ENCODE results near the gene ATG7.
"Not testable (repeated sequence)": the region's sequence is repeated elsewhere in the genome, so short reads cannot be mapped to it uniquely, and the experiment has no call there.

ATG7 gene

DNA sequence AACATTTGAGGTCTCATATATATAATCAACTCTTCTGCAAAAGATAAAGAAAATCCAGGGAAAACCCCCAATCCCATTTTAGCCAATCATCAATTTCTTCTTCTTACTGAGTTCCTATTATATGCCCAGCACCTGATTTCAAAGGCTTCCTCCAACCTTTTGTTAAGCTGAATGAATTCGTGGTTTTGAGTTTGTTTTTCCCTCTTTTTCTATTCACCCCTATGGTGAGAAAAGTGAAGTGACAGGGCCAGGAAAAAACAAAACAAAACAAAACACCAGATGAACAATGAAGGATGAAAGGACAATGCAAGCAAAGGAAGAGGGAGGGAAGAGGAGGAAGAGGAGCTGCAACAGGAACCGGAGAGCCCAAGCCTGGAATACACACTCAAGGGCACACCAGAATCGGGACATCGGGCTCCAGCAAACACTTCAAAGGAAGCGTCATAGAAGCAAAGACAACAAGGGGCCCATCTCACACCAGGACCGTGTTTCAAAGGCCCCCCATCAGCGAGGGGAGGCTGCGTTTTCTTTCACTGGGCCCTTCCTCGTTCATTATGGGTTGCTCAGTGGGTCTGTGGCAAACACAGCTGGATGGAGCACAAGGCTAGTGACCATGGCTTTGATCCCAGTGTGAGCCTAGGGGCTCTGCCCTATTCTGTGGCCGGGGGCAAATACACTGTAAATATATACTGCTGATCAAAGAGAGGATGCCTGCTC, 321.3 kb downstream of the ATG7 start:
- DNase-seq (ENCODE audit: low read depth), result no peak

DNA sequence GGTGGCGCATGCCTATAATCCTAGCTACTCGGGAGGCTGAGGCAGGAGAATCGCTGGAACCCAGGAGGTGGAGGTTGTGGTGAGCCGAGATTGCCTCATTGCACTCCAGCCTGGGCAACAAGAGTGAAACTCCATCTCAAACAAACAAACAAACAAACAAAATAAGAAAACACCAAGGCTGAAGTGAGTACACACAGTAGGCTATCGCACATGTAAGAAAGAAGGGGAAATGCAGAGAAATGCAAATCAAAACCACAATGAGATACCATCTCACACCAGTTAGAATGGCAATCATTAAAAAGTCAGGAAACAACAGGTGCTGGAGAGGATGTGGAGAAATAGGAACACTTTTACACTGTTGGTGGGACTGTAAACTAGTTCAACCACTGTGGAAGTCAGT, 322.8 kb downstream of the ATG7 start:
- not testable (repeated sequence) for DNase-seq (ENCODE audit: low read depth)

DNA sequence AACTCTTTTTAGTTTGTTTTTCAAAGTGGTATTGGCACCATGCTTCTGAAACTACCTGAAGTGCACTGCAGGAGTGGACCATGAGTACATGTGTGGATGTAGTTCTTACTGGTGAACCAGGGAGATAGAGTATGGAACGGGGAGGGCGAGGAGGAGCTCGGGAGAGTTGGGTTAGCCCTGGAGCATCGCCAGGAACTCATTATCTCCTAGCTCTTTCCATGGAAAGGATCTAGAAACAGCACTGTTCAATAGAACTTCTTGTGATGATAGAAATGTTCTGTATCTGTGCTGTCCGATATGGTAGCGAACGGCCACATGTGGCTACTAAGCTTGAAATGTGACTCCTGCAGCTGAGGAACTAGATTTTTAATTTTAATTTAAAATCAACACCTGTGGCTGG, 324.2 kb downstream of the ATG7 start:
- no peak for DNase-seq (ENCODE audit: low read depth)

DNA sequence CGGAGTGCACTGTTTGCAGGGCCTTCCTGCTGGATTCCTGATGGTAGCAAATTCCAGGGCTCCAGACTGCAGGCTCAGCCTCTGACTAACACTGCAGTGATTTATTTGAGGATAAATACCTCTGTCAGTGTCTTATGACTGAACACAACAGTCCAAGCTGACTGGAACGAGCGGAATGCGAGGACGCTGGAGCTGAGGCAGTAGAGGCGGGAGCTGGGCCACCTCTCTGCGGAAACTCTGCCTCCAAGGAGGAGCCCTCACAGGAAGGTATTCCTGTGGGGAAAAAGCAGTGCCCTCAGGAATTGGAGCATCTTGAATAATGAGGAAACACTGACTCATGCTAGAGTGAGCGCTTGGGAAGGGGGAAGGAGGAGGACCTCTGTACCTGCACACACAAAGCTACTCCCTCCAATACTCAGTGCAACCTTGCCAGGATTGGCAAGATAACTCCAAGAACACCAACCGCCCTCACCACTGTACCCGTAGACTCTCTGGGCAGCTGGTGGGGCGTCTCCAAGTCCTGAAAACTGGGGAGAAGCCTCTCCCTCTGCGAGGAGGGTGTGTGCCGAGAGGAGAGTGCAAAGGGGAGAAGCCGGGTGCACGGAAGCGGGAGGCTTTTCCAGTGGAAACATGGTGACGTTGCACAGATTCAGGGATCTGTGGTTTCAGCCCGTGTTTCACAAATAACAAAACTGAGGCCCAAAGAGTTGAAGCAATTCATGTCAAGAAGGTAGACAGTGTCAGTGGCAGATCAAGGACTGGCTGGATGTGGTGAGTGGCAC, 328.5 kb downstream of the ATG7 start:
- no peak for DNase-seq (ENCODE audit: low read depth)

DNA sequence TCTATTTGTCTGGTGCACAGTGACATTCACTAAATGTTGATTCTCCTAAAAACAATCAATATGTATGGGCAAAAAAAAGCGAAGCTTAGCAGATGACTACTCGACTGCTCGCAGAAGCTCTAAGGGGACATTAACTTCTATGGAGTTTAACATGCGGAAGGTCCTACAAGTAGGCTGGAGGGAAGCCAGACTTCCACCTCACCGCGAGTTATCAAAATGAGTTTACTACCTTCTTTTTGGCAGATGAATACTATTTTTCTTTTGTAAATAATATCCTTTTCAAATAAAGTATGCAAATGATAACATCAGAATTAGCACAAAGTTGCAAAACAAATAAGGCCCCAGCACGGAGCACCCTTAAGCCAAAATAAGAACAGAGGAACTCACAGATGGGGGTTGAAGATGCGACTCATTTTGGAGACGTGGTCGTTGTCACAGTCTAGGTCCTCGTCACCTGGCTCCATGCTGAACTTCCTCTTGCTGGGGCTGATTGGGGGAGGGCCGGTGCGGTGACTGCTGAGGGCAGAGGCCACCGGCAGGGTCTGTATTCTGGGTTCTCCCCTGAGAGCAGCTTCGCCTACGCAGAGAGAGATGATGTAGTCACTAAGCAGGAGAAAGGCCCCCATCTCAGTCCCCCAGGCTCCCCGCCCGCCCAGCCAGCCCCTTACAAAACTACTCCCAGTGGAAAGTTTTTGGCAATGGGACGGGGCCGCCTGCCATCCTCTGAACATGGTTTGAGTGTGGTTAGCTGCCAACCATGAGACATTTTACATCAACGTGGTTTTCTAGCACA, 329.4 kb downstream of the ATG7 start:
- DNase-seq (ENCODE audit: low read depth), result no peak

DNA sequence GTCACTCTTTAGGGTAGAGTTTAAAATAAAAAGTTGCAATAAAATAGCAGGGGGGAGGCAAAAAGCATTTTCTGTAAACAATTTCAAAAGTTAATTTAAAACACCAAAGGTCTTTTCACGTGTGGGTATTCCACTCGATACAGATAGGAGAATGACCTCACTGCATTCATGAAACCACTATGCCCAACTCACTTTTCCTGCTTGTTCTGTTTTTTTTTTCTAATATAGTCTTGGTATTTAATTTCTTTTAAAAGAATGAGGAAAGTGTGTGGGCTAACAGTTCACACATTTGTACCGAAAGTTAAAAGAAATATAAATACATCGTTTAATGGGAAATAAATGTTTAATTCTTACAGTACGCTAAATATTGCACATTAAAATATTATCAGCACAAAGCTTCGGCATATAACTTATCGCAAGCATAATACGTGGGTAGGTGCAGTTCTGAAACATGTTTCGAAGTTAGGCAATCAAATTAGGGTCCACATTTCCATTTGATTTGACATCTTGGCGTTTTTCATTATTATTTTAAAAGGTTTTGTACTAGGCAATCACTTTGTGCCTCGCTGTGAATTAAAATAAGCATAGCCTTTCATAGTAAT, 330.1 kb downstream of the ATG7 start:
- no peak for DNase-seq (ENCODE audit: low read depth)

DNA sequence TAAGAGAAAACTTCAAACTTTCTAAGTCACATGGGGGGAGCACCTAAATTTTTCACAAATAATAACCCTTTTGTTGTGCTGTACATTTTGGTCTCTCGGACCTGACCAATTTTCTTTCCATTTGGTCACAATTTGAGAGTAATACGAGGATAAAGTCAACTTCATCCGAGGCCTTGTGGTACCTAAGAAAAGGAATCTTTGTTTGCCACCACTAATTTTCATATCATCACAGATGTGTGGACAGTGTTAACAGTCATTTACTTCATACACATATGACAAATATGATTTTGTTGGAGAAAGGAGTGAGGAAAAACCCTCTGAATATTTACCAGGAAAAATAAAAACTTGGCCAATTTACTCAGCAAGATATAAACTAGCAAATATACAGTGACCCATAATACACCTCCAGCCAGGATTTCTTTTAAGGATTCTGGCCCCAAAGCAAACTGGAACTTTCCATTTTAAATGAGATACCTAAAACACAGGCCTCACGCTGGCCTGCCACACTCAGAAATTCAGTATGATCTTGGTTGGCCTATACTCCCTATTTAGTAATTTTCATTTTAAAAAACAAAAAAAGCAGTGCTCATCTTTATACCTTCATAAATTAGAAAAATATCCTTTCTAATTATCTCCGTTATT, 330.8 kb downstream of the ATG7 start:
- DNase-seq (ENCODE audit: low read depth), result no peak

DNA sequence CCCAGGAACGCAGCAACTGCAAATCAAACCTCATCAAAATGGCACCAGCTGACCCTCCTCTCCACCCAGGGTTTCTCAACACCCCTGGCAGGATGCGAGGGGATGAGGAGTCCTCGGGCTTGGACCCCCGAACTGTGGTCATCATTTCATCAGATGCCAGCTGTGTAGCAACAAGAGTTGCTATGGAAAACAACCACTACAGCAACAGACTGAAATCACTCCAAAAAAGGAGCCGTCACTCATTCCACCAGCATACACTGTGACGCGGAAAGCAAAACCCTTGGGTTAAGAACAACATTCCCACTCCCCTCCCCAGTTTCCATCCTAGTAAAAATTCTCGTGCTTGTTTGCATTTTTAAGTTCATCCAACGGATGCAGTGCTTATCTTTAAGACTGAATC, 331.4 kb downstream of the ATG7 start:
- DNase-seq (ENCODE audit: low read depth), result no peak

DNA sequence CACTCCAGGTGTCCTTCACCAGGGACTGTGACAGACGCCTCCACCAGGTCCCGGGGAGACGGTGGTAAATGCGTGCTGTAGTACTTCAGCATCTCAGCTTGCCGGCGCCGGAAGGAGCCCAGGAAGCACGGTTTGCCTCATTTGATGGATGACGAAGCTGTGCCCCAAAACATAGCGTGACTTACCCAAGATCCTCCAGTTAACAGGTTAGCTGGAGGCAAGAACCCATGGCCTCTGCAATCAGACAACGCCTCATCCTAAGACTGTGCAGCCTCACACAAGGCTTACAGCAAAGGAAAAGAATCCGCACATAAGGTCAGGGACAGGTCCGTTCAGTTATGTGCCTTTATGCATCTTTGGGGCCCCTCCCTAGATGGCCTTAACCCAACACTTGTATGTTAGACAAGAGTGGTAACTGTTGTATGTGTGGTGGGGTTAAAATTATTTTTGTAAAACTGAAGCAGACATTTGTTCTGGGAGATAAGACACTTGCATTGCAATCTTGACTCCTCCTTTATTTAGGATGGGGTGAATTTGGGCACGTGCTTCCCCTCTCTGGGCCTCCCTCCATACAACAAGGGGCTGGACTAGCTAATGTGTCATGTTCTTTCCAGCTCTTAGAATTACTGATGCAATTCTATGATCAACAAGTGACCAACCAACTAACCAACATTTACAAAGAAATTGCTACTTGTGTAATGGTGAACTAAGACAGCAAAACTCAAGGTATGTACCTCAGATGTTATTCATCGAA, 332.1 kb downstream of the ATG7 start:
- DNase-seq (ENCODE audit: low read depth), result no peak

DNA sequence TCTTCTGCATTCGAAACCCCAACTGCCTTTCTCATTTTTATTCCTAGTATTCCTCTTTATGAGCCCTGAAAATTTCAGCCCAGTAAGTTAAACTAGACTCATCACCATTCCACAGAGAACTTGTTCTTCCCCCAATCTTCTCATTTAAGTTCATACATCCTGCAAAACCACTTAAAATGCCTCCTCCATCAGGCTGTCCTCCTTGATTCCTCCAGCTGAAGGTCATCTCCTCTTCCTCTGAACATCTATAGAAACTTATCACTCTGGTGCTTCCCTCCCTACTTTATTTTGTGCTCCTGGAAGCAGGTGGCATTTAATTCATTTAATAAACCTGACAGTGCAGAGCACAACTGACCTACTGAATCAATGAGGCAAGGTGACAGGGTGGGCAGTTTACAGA, 333.2 kb downstream of the ATG7 start:
- no peak for DNase-seq (ENCODE audit: low read depth)

DNA sequence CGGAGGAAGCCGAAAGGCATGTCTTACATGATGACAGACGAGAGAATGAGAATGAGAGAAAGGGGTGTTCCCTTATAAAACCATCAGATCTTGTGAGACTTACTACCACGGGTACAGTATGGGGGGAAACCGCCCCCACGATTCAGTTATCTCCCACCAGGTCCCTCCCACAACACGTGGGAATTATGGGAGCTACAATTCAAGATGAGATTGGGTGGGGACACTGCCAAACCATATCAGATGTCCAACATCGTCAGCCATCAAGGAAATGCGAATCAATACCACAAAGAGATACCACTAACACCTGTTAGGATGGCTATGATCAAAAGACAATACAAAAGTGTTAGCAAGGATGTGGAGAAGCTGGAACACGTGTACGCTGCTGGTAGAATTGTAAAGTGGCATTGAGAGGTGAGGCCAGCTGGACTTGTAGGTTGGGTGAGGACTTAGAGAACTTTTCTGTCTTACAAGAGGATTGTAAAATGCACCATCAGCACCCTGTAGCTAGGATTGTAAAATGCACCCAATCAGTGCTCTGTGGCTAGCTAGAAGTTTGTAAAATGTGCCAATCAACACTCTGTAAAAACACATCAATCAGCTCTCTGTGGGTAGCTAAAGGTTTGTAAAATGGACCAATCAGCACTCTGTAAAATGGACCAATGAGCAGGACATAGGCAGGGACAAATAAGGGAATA, 334.0 kb downstream of the ATG7 start:
- DNase-seq (ENCODE audit: low read depth), result no peak

DNA sequence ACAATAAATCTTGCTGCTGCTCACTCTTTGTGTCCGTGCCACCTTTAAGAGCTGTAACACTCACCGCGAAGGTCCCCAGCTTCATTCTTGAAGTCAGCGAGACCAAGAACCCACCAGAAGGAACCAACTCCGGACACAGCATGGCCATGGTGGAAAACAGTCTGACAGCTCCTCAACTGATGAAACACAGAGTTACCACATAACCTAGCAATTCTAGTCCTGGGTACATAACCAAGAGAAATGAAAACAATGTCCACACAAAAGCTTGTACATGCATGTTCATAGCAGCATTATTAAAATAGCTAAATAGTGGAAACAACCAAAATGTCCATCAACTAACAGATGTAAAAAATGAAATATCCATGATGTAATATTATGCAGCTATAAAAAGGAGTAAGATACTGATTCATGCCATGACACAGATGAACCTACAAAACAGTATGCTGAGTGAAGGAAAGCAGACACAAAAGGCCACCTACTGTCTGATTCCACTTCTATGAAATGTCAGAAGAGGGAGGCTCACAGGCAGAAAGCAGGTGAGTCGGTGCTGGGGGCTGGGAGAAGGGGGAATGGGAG, 334.8 kb downstream of the ATG7 start:
- no peak for DNase-seq (ENCODE audit: low read depth)
